BLaER1 treated with 17β-estradiol and CSF1 and Interleukin-3, amounts not matched to agents 10 nM and 100 nM (cell line): ENCODE data around the gene ITGAE.

Experiments used
- H3K27ac ChIP-seq, 11 experiments: shearing (Covaris generic); formaldehyde crosslinking; 2 replicates each; pipeline ENCODE4 v1.8.1; 2022
- H3K27me3 ChIP-seq, 11 experiments: shearing (Covaris generic); formaldehyde crosslinking; 2 replicates each; pipeline ENCODE4 v1.8.1; 2022
- H3K36me3 ChIP-seq, 11 experiments: shearing (Covaris generic); formaldehyde crosslinking; 2 replicates each; pipeline ENCODE4 v1.8.1; 2022
- H3K4me1 ChIP-seq, 10 experiments: shearing (Covaris generic); formaldehyde crosslinking; 2 replicates each; pipeline ENCODE4 v1.8.1; 2022
- H3K4me2 ChIP-seq, 11 experiments: shearing (Covaris generic); formaldehyde crosslinking; 2 replicates each; pipeline ENCODE4 v1.8.1; 2022
- H3K4me3 ChIP-seq, 10 experiments: shearing (Covaris generic); formaldehyde crosslinking; 2 replicates each; pipeline ENCODE4 v1.8.1; 2022
- H3K9ac ChIP-seq, 11 experiments: shearing (Covaris generic); formaldehyde crosslinking; 2 replicates each; pipeline ENCODE4 v1.8.1; 2022
- H3K9me3 ChIP-seq, 11 experiments: shearing (Covaris generic); formaldehyde crosslinking; replicated peaks in 1 of 11; 2 replicates each; pipeline ENCODE4 v1.8.1; 2022
- H4K20me1 ChIP-seq, 11 experiments: shearing (Covaris generic); formaldehyde crosslinking; 2 replicates each; pipeline ENCODE4 v1.8.1; 2022
- Cebpa-rat ChIP-seq, 11 experiments: shearing (Covaris generic); IDR thresholded peaks; 2 replicates each; pipeline ENCODE4 v1.8.1; 2022

ITGAE gene

GRCh38 chr17:3669548-3669947 lies 131.4 kb downstream of the ITGAE start:
- H3K27ac ChIP-seq, result peak overlapping the region; percentile 78 to 94 (median 90); a peak in 21 of 22 replicates
- TF ChIP-seq Cebpa-rat (IDR thresholded peaks at IDR 0.05), result no peak
- H3K9me3 ChIP-seq, result no peaks in the 10 kb centered on the region
- peak overlapping the region; percentile 84 to 99 (median 94) for H3K4me2 ChIP-seq
- no peaks in the 10 kb centered on the region for H3K27me3 ChIP-seq
- peaks cover 3 to 73% (median 60%) of the 10 kb centered on the region in 11 experiments; a peak in 18 of 22 replicates for H4K20me1 ChIP-seq
- peak overlapping the region; percentile 88 to 98 (median 94) for H3K4me3 ChIP-seq
- peak overlapping the region; percentile 85 to 97 (median 94) for H3K9ac ChIP-seq
- H3K36me3 ChIP-seq, result peaks cover 9 to 43% (median 29%) of the 10 kb centered on the region in 11 experiments
- H3K4me1 ChIP-seq, result peaks cover 31 to 42% (median 38%) of the 10 kb centered on the region in 10 experiments

DNA sequence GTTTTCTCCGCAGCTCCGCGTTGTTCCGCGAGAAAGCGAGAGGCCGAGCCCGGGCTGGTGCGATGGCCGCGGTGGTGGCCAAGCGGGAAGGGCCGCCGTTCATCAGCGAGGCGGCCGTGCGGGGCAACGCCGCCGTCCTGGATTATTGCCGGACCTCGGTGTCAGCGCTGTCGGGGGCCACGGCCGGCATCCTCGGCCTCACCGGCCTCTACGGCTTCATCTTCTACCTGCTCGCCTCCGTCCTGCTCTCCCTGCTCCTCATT lies 132.0 kb downstream of the ITGAE start:
- Histone ChIP-seq H3K27me3 (no peaks in the 10 kb centered on the region), H3K36me3 (peaks cover 15 to 48% (median 34%) of the 10 kb centered on the region in 11 experiments), H3K4me3 (peak overlapping the region; percentile 88 to 98 (median 94)), H3K9ac (peak overlapping the region; percentile 85 to 97 (median 94)), H3K4me2 (peak overlapping the region; percentile 84 to 99 (median 94)), H4K20me1 (peaks cover 3 to 78% (median 64%) of the 10 kb centered on the region in 11 experiments; a peak in 19 of 22 replicates), H3K9me3 (no peaks in the 10 kb centered on the region), H3K4me1 (peaks cover 31 to 46% (median 38%) of the 10 kb centered on the region in 10 experiments), H3K27ac (peak overlapping the region; percentile 78 to 94 (median 90))
- TF ChIP-seq Cebpa-rat (IDR thresholded peaks at IDR 0.05), result no peak

DNA sequence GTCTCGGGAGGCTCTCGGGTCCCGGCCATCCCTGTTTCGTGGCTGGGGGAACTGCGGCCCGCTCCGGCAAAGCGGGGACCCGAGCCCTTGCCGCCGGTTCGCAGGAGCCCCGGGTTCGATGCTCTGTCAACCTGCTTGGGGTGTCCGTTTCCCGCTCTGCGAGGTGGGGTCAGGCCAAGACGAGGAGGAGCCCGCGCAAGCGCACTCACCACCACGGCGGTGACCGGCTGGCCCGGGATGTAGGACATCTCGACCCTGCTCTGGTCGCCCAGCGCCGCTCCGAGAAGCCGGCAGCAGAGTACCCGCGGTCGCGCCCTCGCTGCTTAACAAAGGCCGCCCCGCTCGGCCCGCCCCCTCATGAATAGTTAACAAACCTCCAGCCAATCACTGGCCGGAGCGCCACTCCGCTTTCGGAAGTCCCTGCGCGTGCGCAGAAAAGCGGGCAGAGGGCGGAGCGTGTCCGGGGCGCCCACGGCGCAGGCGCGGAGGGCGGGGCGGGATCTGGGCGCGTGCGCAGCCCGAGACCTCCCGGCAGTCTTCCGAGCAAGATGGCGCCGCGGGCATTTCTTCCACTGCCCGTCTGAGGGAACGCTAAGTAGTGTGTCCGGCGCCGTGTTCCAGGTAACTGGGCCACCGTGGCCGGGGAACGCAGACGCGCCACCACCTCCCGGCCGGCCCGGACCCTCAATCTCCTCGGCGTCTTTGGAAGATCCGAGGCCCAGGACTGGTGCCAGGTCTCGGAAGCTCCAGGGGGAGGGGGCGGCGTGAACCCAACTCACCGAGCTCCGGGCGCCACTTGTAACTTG lies 132.5 kb downstream of the ITGAE start, which contains the start of the genes EMC6 and TAX1BP3:
Gene EMC6 (plus strand): TSS at position 534 of the 806 bp plus-strand sequence. CDS start 335 bp downstream, outside the sequence.
Gene TAX1BP3 (minus strand): TSS at position 300 of the 806 bp plus-strand sequence. CDS start 52 bp downstream, at position 248.
- Histone ChIP-seq H3K27me3 (no peaks in the 10 kb centered on the region), H4K20me1 (peaks cover 3 to 84% (median 69%) of the 10 kb centered on the region in 11 experiments; a peak in 19 of 22 replicates)

GRCh38 chr17:3667366-3668278 lies 133.4 kb downstream of the ITGAE start:
- Histone ChIP-seq H3K4me2 (peak overlapping the region; percentile 92 to 98 (median 95)), H3K4me1 (peaks cover 31 to 48% (median 38%) of the 10 kb centered on the region in 10 experiments), H3K36me3 (peaks cover 26 to 55% (median 48%) of the 10 kb centered on the region in 11 experiments), H3K27ac (peak overlapping the region; percentile 51 to 92 (median 88)), H3K27me3 (no peaks in the 10 kb centered on the region), H3K9me3 (no peaks in the 10 kb centered on the region), H3K9ac (peak overlapping the region; percentile 81 to 97 (median 94)), H4K20me1 (peaks cover 3 to 91% (median 74%) of the 10 kb centered on the region in 11 experiments; a peak in 19 of 22 replicates), H3K4me3 (peak overlapping the region; percentile 88 to 98 (median 94))
- TF ChIP-seq Cebpa-rat (IDR thresholded peaks at IDR 0.05), result no peak

More for the DNA sequence above, 132.5 kb downstream of the ITGAE start, which contains the start of the genes EMC6 and TAX1BP3:
- Histone ChIP-seq H3K4me3 (peak within 1 kb of the TSS; percentile 88 to 98 (median 94)), H3K27ac (peak within 1 kb of the TSS; percentile 78 to 94 (median 90)), H3K36me3 (peaks cover 20 to 53% (median 40%) of the 10 kb centered on the region in 11 experiments), H3K9ac (peak within 1 kb of the TSS; percentile 85 to 97 (median 94)), H3K4me1 (peaks cover 31 to 48% (median 38%) of the 10 kb centered on the region in 10 experiments), H3K4me2 (peak within 1 kb of the TSS; percentile 95 to 99 (median 96)), H3K9me3 (no peaks in the 10 kb centered on the region)
- no peak for TF ChIP-seq Cebpa-rat (IDR thresholded peaks at IDR 0.05)

- Histone ChIP-seq H3K36me3 (peaks cover 27 to 58% (median 51%) of the 10 kb centered on the region in 11 experiments), H3K27me3 (no peaks in the 10 kb centered on the region), H3K9ac (peak overlapping the region in 7 of 11 experiments; percentile 5 to 97 (median 94); a peak in 7 of 22 replicates), H3K4me3 (peak overlapping the region in 3 of 10 experiments; percentile 2 to 98 (median 95); a peak in 2 of 20 replicates), H3K4me1 (peaks cover 31 to 48% (median 38%) of the 10 kb centered on the region in 10 experiments), H4K20me1 (peaks cover 3 to 93% (median 74%) of the 10 kb centered on the region in 11 experiments; a peak in 19 of 22 replicates), H3K9me3 (no peaks in the 10 kb centered on the region), H3K4me2 (peak overlapping the region; percentile 92 to 98 (median 95)), H3K27ac (no peak overlapping the region)
- TF ChIP-seq Cebpa-rat (IDR thresholded peaks at IDR 0.05), result no peak
Observed at GRCh38 chr17:3666516-3666915, 134.5 kb downstream of the ITGAE start.

GRCh38 chr17:3665834-3666233 lies 135.2 kb downstream of the ITGAE start:
- Histone ChIP-seq H3K9me3 (no peaks in the 10 kb centered on the region), H3K27me3 (no peaks in the 10 kb centered on the region), H3K4me1 (peaks cover 31 to 48% (median 36%) of the 10 kb centered on the region in 10 experiments), H3K27ac (no peak overlapping the region), H3K36me3 (peaks cover 34 to 58% (median 51%) of the 10 kb centered on the region in 11 experiments), H3K4me2 (peak overlapping the region in 8 of 11 experiments; percentile 92 to 98 (median 96); a peak in 11 of 22 replicates), H4K20me1 (peaks cover 3 to 93% (median 74%) of the 10 kb centered on the region in 11 experiments; a peak in 19 of 22 replicates), H3K9ac (peak overlapping the region in 1 of 11 experiments; percentile 37; a peak in 1 of 22 replicates), H3K4me3 (no peak overlapping the region)
- TF ChIP-seq Cebpa-rat (IDR thresholded peaks at IDR 0.05), result no peak
